IMR-90 (cell line): ENCODE data around the gene NCR2. TPM values are rescaled to one million over a fixed set of nuclear protein-coding genes. Genes with fewer than 3 reads are reported as not detected.

ENCODE experiments used
- ATAC-seq: fragments of 200-7000 bp; cut with Tn5 transposase; 2 replicates; pipeline ENCODE4 v1.9.1; 2020; ENCODE audit warnings: low read depth, mild to moderate bottlenecking, moderate library complexity
- BruUV-seq: library from RNA; stranded (reverse); fragments of 400-500 nt; replicated peaks from 2 replicates; lab custom pipeline; 2021; lab: Mats Ljungman, UMichigan
- CTCF ChIA-PET: fragments of 300-600 bp; formaldehyde crosslinking; extraction: SDS; loops from one replicate; lab custom pipeline; 2021; ENCODE audit warnings: antibody characterized with exemption; lab: Yijun Ruan, JAX
- POLR2A ChIA-PET: fragments of 300-600 bp; sonication (Branson Sonifier 250); formaldehyde crosslinking; loops from one replicate; lab custom pipeline; 2022; ENCODE audit warnings: antibody characterized with exemption; ENCODE audit not compliant: unreplicated experiment; lab: Charles Lee
- DNase-seq: peaks from one replicate; pipeline ENCODE4 v3.0.0; 2013
- H2AFZ ChIP-seq: replicated peaks from 2 replicates; pipeline ENCODE3; 2013; ENCODE audit warnings: low read length, mild to moderate bottlenecking; ENCODE audit not compliant: poor library complexity
- H2AK5ac ChIP-seq: 2 replicates; pipeline ENCODE4 v1.6.1; 2013; ENCODE audit warnings: low read depth, low read length, inconsistent platforms
- H2AK9ac ChIP-seq: replicated peaks from 2 replicates; pipeline ENCODE3; 2013; ENCODE audit warnings: mild to moderate bottlenecking, low read depth, low read length, moderate library complexity; ENCODE audit not compliant: poor library complexity
- H2BK120ac ChIP-seq: 2 replicates; pipeline ENCODE4 v1.6.1; 2013; ENCODE audit warnings: low read depth, low read length, inconsistent platforms
- H2BK15ac ChIP-seq: 3 replicates; pipeline ENCODE4 v1.6.1; 2013; ENCODE audit warnings: low read depth, low read length, inconsistent platforms
- H2BK20ac ChIP-seq: 2 replicates; pipeline ENCODE4 v1.6.1; 2013; ENCODE audit warnings: low read depth, mild to moderate bottlenecking, inconsistent platforms, low read length, moderate library complexity
- H2BK5ac ChIP-seq: 2 replicates; pipeline ENCODE4 v1.6.1; 2013; ENCODE audit warnings: mild to moderate bottlenecking, low read depth, low read length, inconsistent platforms; ENCODE audit not compliant: poor library complexity, severe bottlenecking
- H3K14ac ChIP-seq: replicated peaks from 2 replicates; pipeline ENCODE4 v1.6.1; 2013; ENCODE audit warnings: low read depth, low read length, inconsistent platforms
- H3K18ac ChIP-seq: 2 replicates; pipeline ENCODE4 v1.6.1; 2013; ENCODE audit warnings: low read depth, low read length, control low read depth
- H3K23ac ChIP-seq: 2 replicates; pipeline ENCODE4 v1.6.1; 2013; ENCODE audit warnings: low read depth, low read length, inconsistent platforms
- H3K27ac ChIP-seq: 2 replicates; pipeline ENCODE4 v1.5.1; 2013; ENCODE audit warnings: mild to moderate bottlenecking, control low read depth, low read length; ENCODE audit not compliant: insufficient read depth
- H3K27me3 ChIP-seq: 2 replicates; pipeline ENCODE4 v1.6.1; 2013; ENCODE audit warnings: low read length; ENCODE audit not compliant: control insufficient read depth, insufficient read depth
- H3K36me3 ChIP-seq: 2 replicates; pipeline ENCODE4 v1.6.1; 2013; ENCODE audit warnings: low read length, mixed read lengths; ENCODE audit not compliant: control insufficient read depth, insufficient read depth
- H3K4ac ChIP-seq: 2 replicates; pipeline ENCODE4 v1.6.1; 2013; ENCODE audit warnings: low read depth, low read length, inconsistent platforms
- H3K4me1 ChIP-seq: 2 replicates; pipeline ENCODE4 v1.6.1; 2013; ENCODE audit warnings: low read length, mixed read lengths; ENCODE audit not compliant: control insufficient read depth, insufficient read depth
- H3K4me2 ChIP-seq: 2 replicates; pipeline ENCODE4 v1.6.1; 2013; ENCODE audit warnings: low read depth, mild to moderate bottlenecking, control low read depth, low read length, moderate library complexity
- H3K4me3 ChIP-seq: 2 replicates; pipeline ENCODE4 v1.5.1; 2013; ENCODE audit warnings: low read depth, mild to moderate bottlenecking, control low read depth, low read length, moderate library complexity; ENCODE audit not compliant: insufficient read depth
- H3K56ac ChIP-seq: 2 replicates; pipeline ENCODE4 v1.6.1; 2013; ENCODE audit warnings: low read length, inconsistent platforms; ENCODE audit not compliant: insufficient read depth; ENCODE audit errors: extremely low read depth
- H3K79me1 ChIP-seq, 2 experiments: 2 replicates each; pipeline ENCODE4 v1.6.1; 2013; ENCODE audit warnings: low read length in 2 of 2, inconsistent platforms in 1 of 2, low read depth in 1 of 2
- H3K9ac ChIP-seq: 2 replicates; pipeline ENCODE4 v1.6.1; 2013; ENCODE audit warnings: low read depth, low read length, control low read depth
- H3K9me1 ChIP-seq: 2 replicates; pipeline ENCODE4 v1.6.1; 2013; ENCODE audit warnings: low read length, inconsistent platforms; ENCODE audit not compliant: insufficient read depth
- H3K9me3 ChIP-seq: 2 replicates; pipeline ENCODE4 v1.6.1; 2013; ENCODE audit warnings: low read length; ENCODE audit not compliant: control insufficient read depth, insufficient read depth
- H4K20me1 ChIP-seq: 2 replicates; pipeline ENCODE4 v1.6.1; 2013; ENCODE audit warnings: low read length, inconsistent platforms; ENCODE audit not compliant: insufficient read depth
- H4K5ac ChIP-seq: 2 replicates; pipeline ENCODE4 v1.6.1; 2013; ENCODE audit warnings: mild to moderate bottlenecking, low read depth, low read length, control low read depth
- H4K8ac ChIP-seq, 2 experiments: 2 replicates each; pipeline ENCODE4 v1.6.1; 2013; ENCODE audit warnings: low read depth in 2 of 2, low read length in 2 of 2, control low read depth in 1 of 2, inconsistent platforms in 1 of 2
- H4K91ac ChIP-seq: 2 replicates; pipeline ENCODE4 v1.6.1; 2013; ENCODE audit warnings: low read depth, low read length, inconsistent platforms; ENCODE audit not compliant: insufficient read depth
- MAFK ChIP-seq: IDR thresholded peaks from 2 replicates; pipeline ENCODE4 v1.6.1; 2012; ENCODE audit warnings: low read depth, low read length, improper control_type of control experiment
- NFE2L2 ChIP-seq: fragments of 150-350 bp; IDR thresholded peaks from 2 replicates; pipeline ENCODE4 v1.6.1; 2016; ENCODE audit warnings: low read depth, mild to moderate bottlenecking, low read length
- WGBS, 2 experiments: methylation state at CpG; one replicate each; pipeline versions ENCODE4 v1.1.5 to v1.1.7; 2013; ENCODE audit warnings: missing lambda C conversion rate in 2 of 2; ENCODE audit not compliant: insufficient read length in 1 of 2; ENCODE audit errors: extremely low coverage in 2 of 2; 5-methylcytosine and 5-hydroxymethylcytosine counted together
- dilution Hi-C: fragments of 300-500 bp; cut with HindIII; formaldehyde crosslinking; loops from one replicate; pipeline ENCODE4 v1.14.3; 2018; ENCODE audit warnings: low sequenced_read_pairs; ENCODE audit not compliant: unreplicated experiment
- in situ Hi-C: fragments of 300-500 bp; cut with MboI; formaldehyde crosslinking; loops from 3 replicates; pipeline ENCODE4 v1.14.3; 2019; ENCODE audit warnings: low sequenced_read_pairs, inconsistent platforms, mixed read lengths
- intact Hi-C: fragments of 100-400 bp; cut with micrococcal nuclease; formaldehyde crosslinking; loops from 2 replicates; pipeline ENCODE4 v1.10.0; 2022
- polyA plus RNA-seq, 3 experiments: library from polyadenylated mRNA; depleted of rRNA; stranded (reverse); fragments of >200 nt; gene quantifications; 2 replicates each; pipeline ENCODE4 v1.2.3, GENCODE V29; 2012; ENCODE audit warnings: low replicate concordance in 1 of 3
- total RNA-seq: library from RNA; depleted of rRNA; stranded (reverse); fragments of >200 nt; gene quantifications from 2 replicates; pipeline ENCODE4 v1.2.3, GENCODE V29; 2012

Gene NCR2
- total and polyA plus RNA-seq, 2 of the 4 experiments (the other 2 are of a cell fraction) = not detected

GRCh38 chr6:41356825-41357224, 21.4 kb downstream of the NCR2 start:
- H4K5ac ChIP-seq = no peak overlapping the region
- in situ Hi-C loops (no loop called here), intact Hi-C loops (no loop called here), dilution Hi-C loops (no loop called here)
- no peak for DNase-seq
- no peak overlapping the region for H3K23ac ChIP-seq
- no peak overlapping the region for H3K56ac ChIP-seq
- H3K4me1 ChIP-seq = no peaks in the 10 kb centered on the region
- no CpG with 5 or more reads among the region's 3 CpGs for WGBS, 2 experiments
- no peak overlapping the region for H2BK20ac ChIP-seq
- no peak overlapping the region for H2AFZ ChIP-seq
- no peak overlapping the region for H3K4me2 ChIP-seq
- TF ChIP-seq MAFK = no peak
- TF ChIP-seq NFE2L2 = no peak
- ATAC-seq = no peak
- ChIA-PET CTCF (interaction anchor here (0.9 kb wide), 1 partner anchor 325 kb away, joined by 3 read pairs; no protein-coding TSS in a partner anchor), POLR2A (no interaction called here)
- no peak overlapping the region for H2BK15ac ChIP-seq
- H3K9me1 ChIP-seq = no peaks in the 10 kb centered on the region
- BruUV-seq = no TSS peak
- H3K4ac ChIP-seq = no peak overlapping the region
- no peak overlapping the region for H2BK5ac ChIP-seq
- H2AK5ac ChIP-seq = no peak overlapping the region
- no peak overlapping the region for H3K9ac ChIP-seq
- peaks cover 12% of the 10 kb centered on the region for H3K27me3 ChIP-seq
- no peaks in the 10 kb centered on the region for H3K36me3 ChIP-seq
- H3K9me3 ChIP-seq = peaks cover 8% of the 10 kb centered on the region
- H4K91ac ChIP-seq = no peak overlapping the region
- no peak overlapping the region for H3K4me3 ChIP-seq
- H4K20me1 ChIP-seq = no peaks in the 10 kb centered on the region
- no peak overlapping the region for H3K14ac ChIP-seq
- no peak overlapping the region for H2AK9ac ChIP-seq
- no peak overlapping the region for H2BK120ac ChIP-seq
- H3K27ac ChIP-seq = no peak overlapping the region
- H4K8ac ChIP-seq = no peak overlapping the region
- no peaks in the 10 kb centered on the region for H3K79me1 ChIP-seq
- no peak overlapping the region for H3K18ac ChIP-seq
